HG02884 (cell line): ENCODE measurements around the gene TBCA.

Source experiments
- ATAC-seq: cut with Tn5 transposase; IDR thresholded peaks from one replicate; pipeline ENCODE4 v1.9.1; 2021; ENCODE audit warnings: mild to moderate bottlenecking, moderate library complexity; ENCODE audit not compliant: unreplicated experiment

The TBCA gene

DNA sequence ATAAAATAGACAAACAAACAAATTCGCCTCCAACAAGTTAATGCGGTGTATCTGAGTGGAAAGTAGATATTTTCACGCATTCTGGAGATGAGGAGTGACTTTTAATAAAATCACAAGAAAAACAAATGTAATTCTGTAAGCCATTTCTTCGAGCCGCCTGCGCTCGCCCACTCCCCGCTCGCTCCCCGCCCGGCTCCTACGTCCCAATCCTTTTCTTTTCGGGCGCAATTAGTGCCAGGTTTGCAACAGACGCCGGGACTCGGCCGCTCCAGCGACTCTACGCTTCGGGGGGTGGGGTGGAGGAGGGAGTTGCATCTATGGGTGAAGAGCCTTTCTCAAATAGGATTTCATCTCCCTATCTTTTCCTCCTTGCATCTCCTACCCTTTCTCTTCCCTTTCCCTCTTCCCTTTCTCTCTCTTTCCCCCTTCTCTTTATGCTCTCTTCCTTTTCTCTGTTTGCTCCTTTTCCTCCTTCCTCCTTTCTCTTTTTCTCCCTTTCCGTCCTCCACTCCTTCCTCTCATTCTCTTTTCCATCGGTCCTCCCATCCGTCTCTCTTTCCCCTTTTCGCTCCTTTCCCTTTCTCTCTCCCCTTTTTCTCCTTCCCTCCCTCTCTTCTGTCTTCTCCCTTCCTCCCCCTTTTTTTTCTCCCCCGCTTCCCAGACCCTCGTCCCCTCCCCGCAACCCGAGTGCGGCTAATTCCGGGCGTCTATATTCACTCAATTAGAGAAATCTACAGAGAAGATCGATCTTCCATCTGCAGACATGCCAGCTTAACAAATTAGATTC lies 131.6 kb downstream of the TBCA start:
- ATAC-seq, result no peak

- no peak for ATAC-seq
These were observed 132.3 kb downstream of the TBCA start for GRCh38 chr5:77643654-77644370.

GRCh38 chr5:77642738-77643653 lies 133.1 kb downstream of the TBCA start:
- no peak for ATAC-seq

DNA sequence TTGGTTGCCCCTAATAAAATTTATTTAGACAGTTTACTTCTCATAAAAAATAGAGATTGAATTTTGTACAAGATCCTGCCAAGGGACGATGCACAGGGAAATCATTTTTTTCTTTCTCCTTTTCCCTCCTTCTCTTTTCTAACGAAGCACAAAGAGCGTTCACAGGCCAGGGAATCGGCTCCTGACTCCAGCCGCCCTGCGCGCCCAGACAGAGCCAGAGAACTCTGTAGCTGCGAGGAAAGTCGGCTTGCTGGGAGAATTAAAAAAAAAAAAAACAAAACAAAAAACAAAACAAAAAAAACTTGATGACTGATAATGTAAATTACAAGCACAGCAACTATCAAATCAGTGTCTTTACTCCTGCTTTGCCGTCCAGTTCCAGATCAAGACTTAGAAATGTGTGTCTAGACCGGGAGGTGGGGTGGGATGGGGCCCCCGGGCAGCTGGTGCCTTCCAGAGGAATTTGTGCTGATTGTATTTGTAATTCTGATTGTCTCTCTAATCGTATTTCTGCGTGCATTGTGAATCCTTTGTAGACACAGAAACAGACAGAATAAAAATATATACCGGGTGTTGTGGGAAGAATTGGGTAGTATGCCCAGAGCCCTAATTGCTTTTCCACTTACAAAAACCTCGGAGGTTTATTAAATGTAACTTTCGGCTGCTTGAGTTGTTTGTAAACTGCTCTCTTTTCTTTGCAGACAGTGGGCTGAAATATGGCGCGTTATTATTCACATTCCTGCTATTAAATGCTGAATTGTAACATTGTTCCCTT lies 134.0 kb downstream of the TBCA start:
- no peak for ATAC-seq

DNA sequence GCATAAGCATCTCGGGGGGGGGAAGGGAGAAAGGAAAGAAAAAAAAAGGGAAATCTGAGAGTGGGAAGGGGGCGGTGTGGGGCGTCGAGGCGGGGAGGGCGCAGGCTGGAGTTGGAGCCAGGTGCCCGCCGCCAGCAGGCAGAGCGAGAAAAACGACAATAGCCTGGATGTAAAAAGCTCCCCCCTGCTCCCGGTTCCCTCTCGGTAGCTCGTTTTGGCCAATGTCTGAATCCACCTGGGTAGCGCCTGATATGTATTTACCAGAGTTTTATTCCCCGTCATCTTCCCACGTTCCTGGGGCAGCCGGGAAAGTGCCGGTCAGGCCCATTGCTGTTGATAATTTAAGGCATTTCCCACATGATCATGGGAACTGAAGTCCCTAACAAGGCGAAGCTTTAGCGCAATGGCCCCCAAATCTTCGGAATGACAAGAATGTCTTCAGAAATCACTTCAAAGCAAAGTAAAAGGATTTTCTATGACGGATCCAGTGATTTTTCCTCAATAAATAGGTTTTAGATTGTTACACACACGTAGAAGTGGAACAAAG lies 134.7 kb downstream of the TBCA start:
- no peak for ATAC-seq
